Stimulated activated naive CD8-positive, alpha-beta T cell treated with anti-CD3 and anti-CD28 coated beads, Interleukin-15, Interleukin-2, amounts not matched to agents 100 ng/mL and 50 ng/mL, for 24 hours (primary cell): ENCODE data around the gene PYCARD.

Source experiments
- H3K27ac Mint-ChIP-seq: one replicate; pipeline ENCODE4 v1.8.0; 2021; ENCODE audit warnings: mild to moderate bottlenecking, mixed read lengths
- H3K27me3 Mint-ChIP-seq: one replicate; pipeline ENCODE4 v1.8.0; 2021; ENCODE audit warnings: mixed read lengths
- H3K36me3 Mint-ChIP-seq: one replicate; pipeline ENCODE4 v1.8.0; 2021; ENCODE audit warnings: low read depth, mixed read lengths
- H3K4me1 Mint-ChIP-seq: one replicate; pipeline ENCODE4 v1.8.0; 2021; ENCODE audit warnings: low read depth, mixed read lengths
- H3K4me3 Mint-ChIP-seq: one replicate; pipeline ENCODE4 v1.8.0; 2021; ENCODE audit warnings: mild to moderate bottlenecking, mixed read lengths
- H3K9me3 Mint-ChIP-seq: one replicate; pipeline ENCODE4 v1.8.0; 2021; ENCODE audit warnings: mixed read lengths

Gene PYCARD

GRCh38 chr16:31221357-31222160 is 19.0 kb upstream of the PYCARD start:
- Mint-ChIP-seq H3K36me3 (no peaks in the 10 kb centered on the region), H3K27me3 (peaks cover 33% of the 10 kb centered on the region), H3K4me3 (no peak overlapping the region), H3K27ac (no peak overlapping the region), H3K9me3 (no peaks in the 10 kb centered on the region), H3K4me1 (peaks cover 4% of the 10 kb centered on the region)

- Mint-ChIP-seq H3K27me3 (peaks cover 46% of the 10 kb centered on the region), H3K36me3 (no peaks in the 10 kb centered on the region), H3K27ac (no peak overlapping the region), H3K4me1 (peaks cover 20% of the 10 kb centered on the region), H3K4me3 (no peak overlapping the region), H3K9me3 (no peaks in the 10 kb centered on the region)
Observed at GRCh38 chr16:31219154-31219741, 16.7 kb upstream of the PYCARD start.

GRCh38 chr16:31217136-31217530 is 14.6 kb upstream of the PYCARD start:
- H3K4me1 Mint-ChIP-seq: peaks cover 20% of the 10 kb centered on the region
- no peak overlapping the region for H3K27ac Mint-ChIP-seq
- no peaks in the 10 kb centered on the region for H3K9me3 Mint-ChIP-seq
- H3K4me3 Mint-ChIP-seq: peak overlapping the region; percentile 48
- peaks cover 60% of the 10 kb centered on the region for H3K27me3 Mint-ChIP-seq
- H3K36me3 Mint-ChIP-seq: no peaks in the 10 kb centered on the region

DNA sequence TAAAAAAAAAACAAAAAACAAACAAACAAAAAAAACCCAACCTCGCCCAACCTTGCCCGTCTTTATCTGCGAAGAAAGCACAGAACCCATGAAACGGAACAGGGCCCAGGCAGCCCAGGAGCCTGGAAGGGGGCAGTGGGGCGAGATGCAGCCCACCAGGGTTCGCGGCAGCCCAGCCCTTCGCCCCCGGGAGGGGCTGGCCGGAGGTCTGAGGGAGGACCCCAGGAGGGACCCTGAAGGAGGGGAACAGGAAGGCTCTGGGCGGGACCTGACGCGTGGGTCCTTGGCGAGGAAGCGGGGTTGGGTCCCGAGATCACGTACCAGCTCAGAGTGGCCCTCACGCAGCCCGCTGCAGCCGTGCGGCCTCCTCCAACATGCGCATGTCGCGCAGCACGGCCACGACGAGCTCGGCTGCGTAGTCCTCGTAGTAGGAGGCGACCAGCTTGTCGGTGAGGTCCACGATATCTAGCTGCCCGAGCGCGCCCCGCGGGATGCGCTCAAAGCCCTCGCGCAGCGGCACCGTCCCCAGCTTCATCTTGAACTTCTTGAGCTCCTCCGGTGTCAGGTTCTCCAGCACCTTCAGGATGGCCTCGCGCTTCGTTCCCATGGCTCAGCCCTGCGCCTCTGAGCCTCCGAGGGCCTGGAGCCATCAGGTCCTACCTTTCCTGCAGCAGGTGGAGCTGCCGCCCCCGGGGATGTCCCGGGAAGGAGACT is 14.0 kb upstream of the PYCARD start, which contains the start of gene PYDC1:
TSS of gene PYDC1 (minus strand) at position 714 of the 714 bp plus-strand sequence. CDS start at position 607, 107 bp downstream.
- no peaks in the 10 kb centered on the region for H3K9me3 Mint-ChIP-seq
- peak within 1 kb of the TSS; percentile 80 for H3K4me3 Mint-ChIP-seq
- H3K27me3 Mint-ChIP-seq: peaks cover 64% of the 10 kb centered on the region
- no peaks in the 10 kb centered on the region for H3K36me3 Mint-ChIP-seq
- H3K27ac Mint-ChIP-seq: no peak within 1 kb of the TSS
- H3K4me1 Mint-ChIP-seq: peaks cover 24% of the 10 kb centered on the region

DNA sequence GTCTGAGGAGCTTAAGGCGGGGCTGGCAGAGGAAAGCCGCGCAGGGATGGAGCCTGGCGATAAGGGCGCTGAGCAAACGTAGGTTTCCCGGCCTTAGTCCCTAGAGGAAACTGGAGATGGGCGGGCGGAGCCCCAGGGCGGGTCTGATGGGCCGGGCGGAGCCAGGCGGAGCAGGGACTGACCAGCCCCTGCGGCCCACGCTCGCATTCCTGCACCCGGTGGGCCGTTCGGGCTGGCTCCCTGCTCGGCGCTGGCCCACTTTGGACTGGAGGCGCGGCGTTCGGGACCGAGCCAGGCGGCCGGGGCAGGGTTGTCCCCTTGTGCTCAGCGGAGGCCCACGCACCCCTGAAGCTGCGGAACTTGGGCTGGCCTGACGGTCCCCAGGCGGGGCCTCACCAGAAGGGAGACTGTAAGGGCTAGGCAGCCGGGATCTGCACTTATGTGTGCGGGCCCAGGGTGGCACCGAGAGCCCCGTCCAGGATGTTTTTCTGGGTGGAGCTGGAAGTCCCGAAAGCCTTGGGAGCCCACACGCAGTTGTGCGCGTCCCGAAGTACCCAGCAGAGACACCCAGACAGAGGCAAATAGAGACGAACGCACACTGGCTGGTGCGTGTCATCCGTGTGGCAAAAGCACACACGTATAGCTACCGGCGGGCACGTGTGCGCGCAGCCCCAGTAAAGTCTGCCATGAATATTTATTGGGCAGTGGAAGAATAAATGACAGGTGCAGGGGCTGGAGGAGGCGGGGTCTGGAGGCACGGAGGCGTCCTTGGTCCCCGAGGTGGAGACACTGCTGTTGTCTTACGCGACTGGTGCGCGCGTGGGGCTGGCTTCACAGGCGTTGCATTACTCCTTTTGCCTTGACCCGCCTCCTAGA is 13.0 kb upstream of the PYCARD start:
- H3K27ac Mint-ChIP-seq: no peak overlapping the region
- no peaks in the 10 kb centered on the region for H3K9me3 Mint-ChIP-seq
- peaks cover 26% of the 10 kb centered on the region for H3K4me1 Mint-ChIP-seq
- peak overlapping the region; percentile 80 for H3K4me3 Mint-ChIP-seq
- H3K27me3 Mint-ChIP-seq: peaks cover 55% of the 10 kb centered on the region
- H3K36me3 Mint-ChIP-seq: no peaks in the 10 kb centered on the region

DNA sequence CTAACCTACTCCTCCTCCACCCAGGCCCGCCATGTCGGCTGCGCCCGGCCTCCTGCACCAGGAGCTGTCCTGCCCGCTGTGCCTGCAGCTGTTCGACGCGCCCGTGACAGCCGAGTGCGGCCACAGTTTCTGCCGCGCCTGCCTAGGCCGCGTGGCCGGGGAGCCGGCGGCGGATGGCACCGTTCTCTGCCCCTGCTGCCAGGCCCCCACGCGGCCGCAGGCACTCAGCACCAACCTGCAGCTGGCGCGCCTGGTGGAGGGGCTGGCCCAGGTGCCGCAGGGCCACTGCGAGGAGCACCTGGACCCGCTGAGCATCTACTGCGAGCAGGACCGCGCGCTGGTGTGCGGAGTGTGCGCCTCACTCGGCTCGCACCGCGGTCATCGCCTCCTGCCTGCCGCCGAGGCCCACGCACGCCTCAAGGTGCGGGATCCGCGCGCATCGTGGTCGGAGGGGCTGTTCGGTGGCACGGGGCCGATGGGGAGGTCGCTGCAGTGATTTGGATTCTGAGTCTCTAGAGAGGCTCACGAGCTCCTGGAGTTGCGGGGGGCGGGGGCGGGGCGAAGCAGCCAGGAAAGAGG is 12.2 kb upstream of the PYCARD start:
- no peaks in the 10 kb centered on the region for H3K9me3 Mint-ChIP-seq
- H3K4me3 Mint-ChIP-seq: peak overlapping the region; percentile 80
- H3K4me1 Mint-ChIP-seq: peaks cover 26% of the 10 kb centered on the region
- peaks cover 55% of the 10 kb centered on the region for H3K27me3 Mint-ChIP-seq
- H3K36me3 Mint-ChIP-seq: no peaks in the 10 kb centered on the region
- H3K27ac Mint-ChIP-seq: no peak overlapping the region

- Mint-ChIP-seq H3K27ac (no peak within 1 kb of the TSS), H3K4me1 (peaks cover 26% of the 10 kb centered on the region), H3K9me3 (no peaks in the 10 kb centered on the region), H3K4me3 (no peak within 1 kb of the TSS), H3K27me3 (peaks cover 53% of the 10 kb centered on the region), H3K36me3 (no peaks in the 10 kb centered on the region)
Observed at GRCh38 chr16:31213877-31214707, 11.5 kb upstream of the PYCARD start, which contains the start of gene TRIM72. Gene TRIM72 (plus strand): TSS chr16:31214119. CDS start chr16:31214739, 620 bp downstream.

- Mint-ChIP-seq H3K27me3 (peaks cover 46% of the 10 kb centered on the region), H3K4me1 (peaks cover 26% of the 10 kb centered on the region), H3K36me3 (no peaks in the 10 kb centered on the region), H3K4me3 (no peak overlapping the region), H3K27ac (no peak overlapping the region), H3K9me3 (no peaks in the 10 kb centered on the region)
Observed at GRCh38 chr16:31213342-31213741, 10.8 kb upstream of the PYCARD start.

GRCh38 chr16:31206776-31207175 is 4.2 kb upstream of the PYCARD start:
- peaks cover 1% of the 10 kb centered on the region for H3K27me3 Mint-ChIP-seq
- no peaks in the 10 kb centered on the region for H3K36me3 Mint-ChIP-seq
- no peak overlapping the region for H3K27ac Mint-ChIP-seq
- no peak overlapping the region for H3K4me3 Mint-ChIP-seq
- H3K9me3 Mint-ChIP-seq: no peaks in the 10 kb centered on the region
- peaks cover 20% of the 10 kb centered on the region for H3K4me1 Mint-ChIP-seq

GRCh38 chr16:31204871-31205666 is 2.5 kb upstream of the PYCARD start:
- H3K36me3 Mint-ChIP-seq: no peaks in the 10 kb centered on the region

DNA sequence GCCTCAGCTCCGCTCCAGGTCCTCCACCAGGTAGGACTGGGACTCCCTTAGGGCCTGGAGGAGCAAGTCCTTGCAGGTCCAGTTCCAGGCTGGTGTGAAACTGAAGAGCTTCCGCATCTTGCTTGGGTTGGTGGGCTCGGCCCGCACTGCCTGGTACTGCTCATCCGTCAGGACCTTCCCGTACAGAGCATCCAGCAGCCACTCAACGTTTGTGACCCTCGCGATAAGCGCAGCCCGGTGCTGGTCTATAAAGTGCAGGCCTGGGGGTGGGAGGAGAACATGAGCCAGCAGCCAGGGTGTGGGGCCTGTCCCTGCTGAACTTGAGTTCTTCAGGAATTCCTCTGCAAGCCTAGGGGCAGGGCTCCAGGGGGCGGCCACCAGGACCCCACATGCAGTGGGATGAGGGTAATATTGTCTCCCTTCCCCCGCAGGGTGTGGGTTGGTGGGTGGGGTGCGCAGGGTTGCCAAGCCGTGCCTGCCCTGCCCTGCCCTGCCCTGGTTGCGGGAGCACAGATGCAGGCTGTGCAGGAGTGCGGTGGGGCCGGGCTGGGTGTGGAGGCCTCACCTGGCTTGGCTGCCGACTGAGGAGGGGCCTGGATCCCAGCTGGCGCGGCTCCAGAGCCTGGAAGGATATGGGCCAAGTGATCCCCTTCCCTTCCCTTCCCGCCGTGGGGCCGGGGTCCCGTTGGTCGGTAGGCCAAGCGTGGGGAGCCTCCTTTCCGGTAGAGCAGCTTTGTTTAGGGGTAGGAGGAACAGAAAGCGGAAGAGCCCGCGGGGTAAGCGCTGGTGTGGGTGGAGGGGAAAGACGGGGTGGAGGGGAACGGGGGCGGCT is 762 bp downstream of the PYCARD start:
- Mint-ChIP-seq H3K27me3 (no peaks in the 10 kb centered on the region), H3K27ac (peak overlapping the region; percentile 48), H3K4me3 (peak overlapping the region; percentile 77), H3K9me3 (no peaks in the 10 kb centered on the region), H3K36me3 (peaks cover 20% of the 10 kb centered on the region), H3K4me1 (peaks cover 55% of the 10 kb centered on the region)

More at GRCh38 chr16:31204871-31205666, 2.5 kb upstream of the PYCARD start:
- Mint-ChIP-seq H3K27me3 (no peaks in the 10 kb centered on the region), H3K9me3 (no peaks in the 10 kb centered on the region), H3K27ac (no peak overlapping the region), H3K4me3 (no peak overlapping the region), H3K4me1 (peaks cover 33% of the 10 kb centered on the region)
